Erythroblast (primary cell): ENCODE data around the gene CCDC91.

ENCODE experiments used
- GATA1 ChIP-seq: IDR thresholded peaks from 2 replicates; pipeline ENCODE4 v1.6.1; 2011; ENCODE audit warnings: low read depth, mild to moderate bottlenecking, control low read depth, low read length, moderate library complexity
- POLR2A ChIP-seq: IDR thresholded peaks from 2 replicates; pipeline ENCODE4 v1.6.1; 2011; ENCODE audit warnings: mild to moderate bottlenecking, low read length

DNA sequence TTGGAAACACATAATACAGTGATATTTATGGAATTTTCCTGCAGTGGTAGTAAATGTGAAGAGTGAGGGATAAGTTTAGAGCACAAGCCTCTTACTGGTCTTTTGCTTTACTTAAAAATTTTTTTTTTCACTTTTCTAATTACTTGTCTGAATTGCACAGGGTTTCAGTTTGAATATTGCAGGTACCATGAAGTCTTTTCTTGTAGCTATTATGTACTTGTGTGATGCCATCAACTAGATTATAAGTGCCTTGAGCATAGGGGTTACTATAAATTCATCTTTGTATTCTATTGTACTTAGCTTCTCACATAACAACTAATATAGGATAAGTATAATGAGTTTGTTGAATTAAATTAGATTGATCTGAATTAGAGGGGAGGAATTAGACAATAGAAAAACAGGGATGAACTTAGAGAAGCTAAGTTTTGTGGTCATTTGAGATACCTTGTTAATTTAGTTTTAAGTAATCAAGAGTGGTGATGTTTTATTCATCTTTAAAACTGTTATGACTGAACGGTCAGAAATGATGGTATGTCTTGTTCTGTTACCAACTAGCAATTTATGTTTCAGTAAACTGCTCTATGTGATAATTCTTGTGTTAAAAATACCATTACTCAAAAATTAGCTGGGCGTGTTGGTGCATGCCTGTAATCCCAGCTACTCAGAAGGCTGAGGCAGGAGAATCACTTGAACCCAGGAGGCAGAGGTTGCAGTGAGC, 42.1 kb downstream of the CCDC91 start:
- TF ChIP-seq POLR2A (no peak), GATA1 (no peak)
